Measurements from ENCODE around the gene KAT6B. TPM values are rescaled to one million over a fixed set of nuclear protein-coding genes. Genes with fewer than 3 reads are reported as not detected.

KAT6B gene
- total and polyA plus RNA-seq, 2 of the 8 experiments (the other 6 are each of a cell fraction or from before 2014, with no cell fraction given): 7.3 to 30.8 TPM

- TF ChIP-seq TCF12 (IDR thresholded peaks at IDR 0.05; ENCODE audit: low read depth, low read length) (no peak), TEAD4 (IDR thresholded peaks at IDR 0.05; ENCODE audit: low read depth, low read length) (no peak), HDAC2 (IDR thresholded peaks at IDR 0.05; ENCODE audit: borderline replicate concordance in 1 of 2, low read depth in 2 of 2, low read length in 2 of 2) (no peak), ATF2 (IDR thresholded peaks at IDR 0.05; ENCODE audit: low read length) (no peak), SP2 (IDR thresholded peaks at IDR 0.05; ENCODE audit: low read length) (no peak), ASH2L (IDR thresholded peaks at IDR 0.05; ENCODE audit: low read length) (no peak), BRCA1 (IDR thresholded peaks at IDR 0.05; ENCODE audit: low read depth, low read length) (no peak)
- H2BK120ac ChIP-seq (replicated peaks; ENCODE audit: low read depth, low read length): no peak overlapping the region
- no peak overlapping the region for H2BK20ac ChIP-seq (ENCODE audit: low read length)
- peaks cover 0 to 5% (median 0%) of the 10 kb centered on the region in 4 experiments; a peak in 1 of 7 replicates for H3K4me1 ChIP-seq (replicated peaks in 1 of 4; ENCODE audit: control insufficient read depth in 3 of 4, insufficient read depth in 4 of 4, low read length in 3 of 4)
- H2BK15ac ChIP-seq (ENCODE audit: low read length): 0 out of 2 replicates have a peak overlapping the region, but pooled peaks have one; percentile 46
- no peaks in the 10 kb centered on the region; the same call in 1 of the 2 replicates for H3K23me2 ChIP-seq (ENCODE audit: low read depth, low read length)
- H4K91ac ChIP-seq (replicated peaks; ENCODE audit: insufficient read length, low read length): no peak overlapping the region
- no peaks in the 10 kb centered on the region for H3K79me2 ChIP-seq (ENCODE audit: control insufficient read depth in 1 of 2, insufficient read depth in 2 of 2, low read length in 2 of 2)
- H3K79me1 ChIP-seq (ENCODE audit: low read depth, low read length): no peaks in the 10 kb centered on the region
- H3K4me2 ChIP-seq (ENCODE audit: insufficient read depth in 1 of 2, low read depth in 2 of 2, low read length in 2 of 2): peak overlapping the region in 1 of 2 experiments; percentile 43; a peak in 1 of 4 replicates
- H3K14ac ChIP-seq (ENCODE audit: insufficient read length): no peak overlapping the region
- peak overlapping the region in 1 of 4 experiments; percentile 25; a peak in 1 of 8 replicates for H3K4me3 ChIP-seq (ENCODE audit: extremely low read depth in 1 of 4, insufficient read depth in 2 of 4, low read depth in 3 of 4, low read length in 4 of 4)
- H3K9me3 ChIP-seq (ENCODE audit: insufficient read depth in 2 of 2, low read depth in 1 of 2, low read length in 1 of 2): no peaks in the 10 kb centered on the region
- H4K20me1 ChIP-seq (replicated peaks in 1 of 2; ENCODE audit: control insufficient read depth in 1 of 2, insufficient read depth in 2 of 2, low read length in 2 of 2): no peaks in the 10 kb centered on the region
- H3K27ac ChIP-seq (ENCODE audit: low read depth, low read length): no peak overlapping the region
- no peaks in the 10 kb centered on the region for H3K36me3 ChIP-seq (ENCODE audit: control insufficient read depth in 2 of 4, insufficient read depth in 4 of 4, low read length in 3 of 4)
- H3K9ac ChIP-seq (replicated peaks in 1 of 4; ENCODE audit: extremely low read depth in 1 of 4, low read depth in 3 of 4, low read length in 3 of 4): no peak overlapping the region
- no peak overlapping the region for H4K5ac ChIP-seq (ENCODE audit: insufficient read length, low read depth, low read length)
- POLR2A ChIA-PET (ENCODE audit: partially characterized antibody): no interaction called here
- peak overlapping the region; percentile 94 for H2AFZ ChIP-seq (ENCODE audit: low read length)
- CTCF ChIA-PET (ENCODE audit: partially characterized antibody): interaction anchor here (0.6 to 3.2 kb wide), 5 partner anchors 12 to 49 kb away, joined by 3 to 14 read pairs (median 5); a partner anchor contains a TSS
- no peak overlapping the region for H2AK5ac ChIP-seq (ENCODE audit: low read depth, low read length)
- no peak overlapping the region for H3K18ac ChIP-seq (ENCODE audit: extremely low read depth, low read length)
- no peaks in the 10 kb centered on the region for H3K27me3 ChIP-seq (replicated peaks in 1 of 4; ENCODE audit: control insufficient read depth in 3 of 4, extremely low read depth in 1 of 4, insufficient read depth in 3 of 4, low read length in 3 of 4)
- FAIRE-seq (no peak), DNase-seq (ENCODE audit: low read depth in 1 of 2, low spot score in 2 of 2) (no peak)
- H2BK12ac ChIP-seq (ENCODE audit: low read depth, low read length): no peak overlapping the region
- 90% methylated on average over 10 of the region's 10 CpGs; no CpG with 5 or more reads in 1 of the 2 experiments for WGBS, 2 experiments (ENCODE audit: extremely low coverage in 1 of 2, insufficient coverage in 1 of 2, insufficient read length in 1 of 2, insufficient replicate concordance in 2 of 2, low coverage in 1 of 2, low lambda C conversion rate in 2 of 2, missing lambda C conversion rate in 1 of 2)
- H2BK5ac ChIP-seq (ENCODE audit: low read depth, low read length): no peak overlapping the region
- no peak overlapping the region for H3K4ac ChIP-seq (replicated peaks; ENCODE audit: insufficient read length, low read depth, low read length)
- H4K8ac ChIP-seq (ENCODE audit: extremely low read depth, insufficient read depth, low read length): no peak overlapping the region
- H3K56ac ChIP-seq (replicated peaks; ENCODE audit: insufficient read length, low read depth, low read length): no peak overlapping the region
- no peak overlapping the region for H3K23ac ChIP-seq (ENCODE audit: insufficient read length)
Observed at GRCh38 chr10:75058161-75058560, 231.8 kb downstream of the KAT6B start.

Data from H1 (cell line).